ENCODE results near the gene EXOC2. TPM values are rescaled to one million over a fixed set of nuclear protein-coding genes. Genes with fewer than 3 reads are reported as not detected.

EXOC2 gene
- total RNA-seq, 1 donor from 2014 or later, result 29.2 TPM

- H3K4me3 ChIP-seq (ENCODE audit: low read depth, low read length), result no peak overlapping the region
- no peaks in the 10 kb centered on the region for H3K36me3 ChIP-seq (ENCODE audit: control insufficient read depth, insufficient read depth, low read length)
- no peak for FAIRE-seq
- TF ChIP-seq CTCF (IDR thresholded peaks at IDR 0.05; ENCODE audit: insufficient read depth, low read length, severe bottlenecking), result no peak
- DNase-seq (ENCODE audit: low read depth), result no peak
- H3K27me3 ChIP-seq (ENCODE audit: control insufficient read depth, insufficient read depth, low read length), result peaks cover 2% of the 10 kb centered on the region
Measured at GRCh38 chr6:451847-452246, 241.1 kb downstream of the EXOC2 start.

GRCh38 chr6:451336-451735 is 241.6 kb downstream of the EXOC2 start:
- DNase-seq (ENCODE audit: low read depth) (no peak), FAIRE-seq (no peak)
- Histone ChIP-seq H3K4me3 (ENCODE audit: low read depth, low read length) (no peak overlapping the region), H3K36me3 (ENCODE audit: control insufficient read depth, insufficient read depth, low read length) (no peaks in the 10 kb centered on the region), H3K27me3 (ENCODE audit: control insufficient read depth, insufficient read depth, low read length) (peaks cover 2% of the 10 kb centered on the region)
- TF ChIP-seq CTCF (IDR thresholded peaks at IDR 0.05; ENCODE audit: insufficient read depth, low read length, severe bottlenecking), result no peak

GRCh38 chr6:449486-450419 is 243.2 kb downstream of the EXOC2 start:
- Histone ChIP-seq H3K27me3 (ENCODE audit: control insufficient read depth, insufficient read depth, low read length) (peaks cover 3% of the 10 kb centered on the region), H3K36me3 (ENCODE audit: control insufficient read depth, insufficient read depth, low read length) (no peaks in the 10 kb centered on the region), H3K4me3 (ENCODE audit: low read depth, low read length) (no peak overlapping the region)
- DNase-seq (ENCODE audit: low read depth), result no peak
- FAIRE-seq, result no peak
- no peak for TF ChIP-seq CTCF (IDR thresholded peaks at IDR 0.05; ENCODE audit: insufficient read depth, low read length, severe bottlenecking)

- peaks cover 3% of the 10 kb centered on the region for H3K27me3 ChIP-seq (ENCODE audit: control insufficient read depth, insufficient read depth, low read length)
- no peak overlapping the region for H3K4me3 ChIP-seq (ENCODE audit: low read depth, low read length)
- no peak for FAIRE-seq
- no peaks in the 10 kb centered on the region for H3K36me3 ChIP-seq (ENCODE audit: control insufficient read depth, insufficient read depth, low read length)
- TF ChIP-seq CTCF (IDR thresholded peaks at IDR 0.05; ENCODE audit: insufficient read depth, low read length, severe bottlenecking), result no peak
- DNase-seq (ENCODE audit: low read depth), result no peak
Measured at GRCh38 chr6:449057-449430, 243.9 kb downstream of the EXOC2 start.

- DNase-seq (ENCODE audit: low read depth), result no peak
- Histone ChIP-seq H3K36me3 (ENCODE audit: control insufficient read depth, insufficient read depth, low read length) (no peaks in the 10 kb centered on the region), H3K4me3 (ENCODE audit: low read depth, low read length) (no peak overlapping the region), H3K27me3 (ENCODE audit: control insufficient read depth, insufficient read depth, low read length) (peaks cover 3% of the 10 kb centered on the region)
- FAIRE-seq, result no peak
- TF ChIP-seq CTCF (IDR thresholded peaks at IDR 0.05; ENCODE audit: insufficient read depth, low read length, severe bottlenecking), result no peak
Measured at GRCh38 chr6:448296-449056, 244.5 kb downstream of the EXOC2 start.
